ENCODE data around the gene MYT1. TPM values are rescaled to one million over a fixed set of nuclear protein-coding genes. Genes with fewer than 3 reads are reported as not detected.

Gene MYT1
- total RNA-seq, 1 experiment from 2014 or later: not detected

- H2AFZ ChIP-seq: no peak overlapping the region
- no peak overlapping the region for H3K4me2 ChIP-seq
- peak in 1 of 2 experiments; percentile 78 for DNase-seq
These were observed 60.3 kb downstream of the MYT1 start for GRCh38 chr20:64224351-64225170.

GRCh38 chr20:64225171-64225595, 60.9 kb downstream of the MYT1 start:
- H3K9me3 ChIP-seq (ENCODE audit: insufficient read depth, low read depth): no peaks in the 10 kb centered on the region
- POLR2A ChIA-PET (ENCODE audit: unreplicated experiment): no interaction called here
- no peaks in the 10 kb centered on the region for H3K79me2 ChIP-seq (ENCODE audit: low read depth)
- H2AFZ ChIP-seq: no peak overlapping the region
- no peak overlapping the region for H3K4me3 ChIP-seq
- intact Hi-C loops (cut with micrococcal nuclease; ENCODE audit: unreplicated experiment): no loop called here
- no peaks in the 10 kb centered on the region for H4K20me1 ChIP-seq (ENCODE audit: insufficient read depth)
- no peak for DNase-seq
- no peaks in the 10 kb centered on the region for H3K36me3 ChIP-seq (ENCODE audit: low read depth)
- H3K4me2 ChIP-seq: no peak overlapping the region
- TF ChIP-seq CTCF (conservative IDR thresholded peaks at IDR 0.05) (no peak), EZH2 (IDR thresholded peaks at IDR 0.05; ENCODE audit: low read depth) (no peak)
- no TSS peak for BruUV-seq (replicated peaks)
- peaks cover 11% of the 10 kb centered on the region for H3K4me1 ChIP-seq (replicated peaks; ENCODE audit: insufficient read depth)
- peaks cover 61% of the 10 kb centered on the region for H3K27me3 ChIP-seq (ENCODE audit: insufficient read depth, low read depth)
- H3F3A ChIP-seq (ENCODE audit: insufficient read depth, low read depth): peaks cover 10% of the 10 kb centered on the region; the same call in 1 of the 2 replicates
- no peaks in the 10 kb centered on the region for H3K9me2 ChIP-seq (ENCODE audit: insufficient read depth)
- H3K27ac ChIP-seq: no peak overlapping the region
- CTCF ChIA-PET: no interaction called here

More at GRCh38 chr20:64224351-64225170, 60.3 kb downstream of the MYT1 start:
- no peak overlapping the region for H3K4me3 ChIP-seq
- no peak overlapping the region for H3K27ac ChIP-seq
- peaks cover 62% of the 10 kb centered on the region for H3K27me3 ChIP-seq (ENCODE audit: insufficient read depth, low read depth)
- BruUV-seq (replicated peaks): no TSS peak
- intact Hi-C loops (cut with micrococcal nuclease; ENCODE audit: unreplicated experiment): no loop called here
- ChIA-PET POLR2A (ENCODE audit: unreplicated experiment) (no interaction called here), CTCF (no interaction called here)
- H3K9me3 ChIP-seq (ENCODE audit: insufficient read depth, low read depth): no peaks in the 10 kb centered on the region
- no peak for TF ChIP-seq CTCF (conservative IDR thresholded peaks at IDR 0.05)
- TF ChIP-seq EZH2 (IDR thresholded peaks at IDR 0.05; ENCODE audit: low read depth): no peak
- peaks cover 11% of the 10 kb centered on the region for H3K4me1 ChIP-seq (replicated peaks; ENCODE audit: insufficient read depth)
- no peaks in the 10 kb centered on the region for H3K9me2 ChIP-seq (ENCODE audit: insufficient read depth)
- no peaks in the 10 kb centered on the region for H4K20me1 ChIP-seq (ENCODE audit: insufficient read depth)
- peaks cover 10% of the 10 kb centered on the region; the same call in 1 of the 2 replicates for H3F3A ChIP-seq (ENCODE audit: insufficient read depth, low read depth)
- H3K79me2 ChIP-seq (ENCODE audit: low read depth): no peaks in the 10 kb centered on the region
- H3K36me3 ChIP-seq (ENCODE audit: low read depth): no peaks in the 10 kb centered on the region

- Histone ChIP-seq H3K27me3 (ENCODE audit: insufficient read depth, low read depth) (peaks cover 65% of the 10 kb centered on the region), H2AFZ (no peak overlapping the region), H3F3A (ENCODE audit: insufficient read depth, low read depth) (peaks cover 10% of the 10 kb centered on the region; the same call in 1 of the 2 replicates), H4K20me1 (ENCODE audit: insufficient read depth) (no peaks in the 10 kb centered on the region), H3K9me3 (ENCODE audit: insufficient read depth, low read depth) (no peaks in the 10 kb centered on the region), H3K27ac (no peak overlapping the region), H3K4me2 (no peak overlapping the region), H3K36me3 (ENCODE audit: low read depth) (no peaks in the 10 kb centered on the region), H3K4me3 (no peak overlapping the region), H3K79me2 (ENCODE audit: low read depth) (no peaks in the 10 kb centered on the region), H3K9me2 (ENCODE audit: insufficient read depth) (no peaks in the 10 kb centered on the region), H3K4me1 (replicated peaks; ENCODE audit: insufficient read depth) (peaks cover 11% of the 10 kb centered on the region)
- TF ChIP-seq CTCF (conservative IDR thresholded peaks at IDR 0.05) (no peak), EZH2 (IDR thresholded peaks at IDR 0.05; ENCODE audit: low read depth) (no peak)
- no TSS peak for BruUV-seq (replicated peaks)
- POLR2A ChIA-PET (ENCODE audit: unreplicated experiment): no interaction called here
- CTCF ChIA-PET: no interaction called here
- no peak for DNase-seq
- intact Hi-C loops (cut with micrococcal nuclease; ENCODE audit: unreplicated experiment): no loop called here
These were observed 61.8 kb downstream of the MYT1 start for GRCh38 chr20:64225828-64226598.

Measured in PC-9 (cell line).